ENCODE data around the gene FGFR1OP2.

The FGFR1OP2 gene

GRCh38 chr12:26937863-26938700 is at the start of gene FGFR1OP2, which contains the start of gene INTS13:
Gene FGFR1OP2 (plus strand): TSS chr12:26938470. CDS start chr12:26954159, 15,689 bp downstream.
Gene INTS13 (minus strand): TSS chr12:26937981. CDS start chr12:26936803, 1,178 bp downstream.
- TF ChIP-seq CTCF (IDR thresholded peaks at IDR 0.05): no peak

- no peak for TF ChIP-seq CTCF (IDR thresholded peaks at IDR 0.05)
Observed at GRCh38 chr12:26890784-26891183, 47.5 kb upstream of the FGFR1OP2 start.

GRCh38 chr12:26891704-26892103 is 46.6 kb upstream of the FGFR1OP2 start:
- no peak for TF ChIP-seq CTCF (IDR thresholded peaks at IDR 0.05)

GRCh38 chr12:26895672-26896071 is 42.6 kb upstream of the FGFR1OP2 start:
- no peak for TF ChIP-seq CTCF (IDR thresholded peaks at IDR 0.05)

- TF ChIP-seq CTCF (IDR thresholded peaks at IDR 0.05): no peak
Observed at GRCh38 chr12:26896913-26897312, 41.4 kb upstream of the FGFR1OP2 start.

- no peak for TF ChIP-seq CTCF (IDR thresholded peaks at IDR 0.05)
Observed at GRCh38 chr12:26906024-26906423, 32.2 kb upstream of the FGFR1OP2 start.

GRCh38 chr12:26906704-26907103 is 31.6 kb upstream of the FGFR1OP2 start:
- TF ChIP-seq CTCF (IDR thresholded peaks at IDR 0.05): no peak
